Occipital lobe (tissue), 2 donors: Measurements from ENCODE around the gene RIN3. TPM values are rescaled to one million over a fixed set of nuclear protein-coding genes. Genes with fewer than 3 reads are reported as not detected.

Source experiments
- DNase-seq: peaks from one replicate; lab custom pipeline; 2025; lab: John Stamatoyannopoulos, UW
- total RNA-seq: library from RNA; depleted of rRNA; stranded (reverse); fragments of >200 nt; gene quantifications from one replicate; pipeline ENCODE4 v1.2.3, GENCODE V29; 2014

RIN3 gene
- total RNA-seq, 1 donor from 2014 or later = 1.4 TPM

DNA sequence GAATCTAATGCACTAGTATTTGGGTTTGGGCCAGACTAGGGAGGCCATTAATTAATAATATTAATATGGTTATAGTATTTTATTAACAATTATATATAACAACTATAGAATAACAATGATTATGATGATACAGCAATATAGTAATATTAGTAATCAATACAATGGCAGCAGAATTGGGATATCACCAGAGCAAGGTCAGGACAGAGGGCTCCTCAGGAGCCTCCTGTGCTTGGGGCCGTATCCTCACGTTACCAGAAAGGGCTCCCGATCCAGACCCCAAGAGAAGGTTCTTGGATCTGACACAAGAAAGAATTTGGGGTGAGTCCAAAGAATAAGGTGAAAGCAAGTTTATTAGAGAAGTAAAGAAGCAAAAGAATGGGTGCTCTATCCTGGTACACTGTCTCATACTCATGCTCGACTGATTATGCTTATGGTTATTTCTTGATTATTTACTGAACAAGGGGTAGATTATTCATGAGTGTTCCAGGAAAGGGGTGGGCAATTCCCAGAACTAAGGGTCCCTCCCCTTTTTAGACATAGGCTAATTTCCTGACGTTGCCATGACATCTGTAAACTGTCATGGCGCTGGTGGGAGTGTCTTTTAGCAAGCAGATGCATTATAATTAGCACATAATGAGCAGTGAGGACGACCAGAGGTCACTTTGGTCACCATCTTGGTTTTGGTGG is 61.6 kb downstream of the RIN3 start:
- no peak for DNase-seq

- no peak for DNase-seq
Observed at GRCh38 chr14:92575748-92576303, 62.2 kb downstream of the RIN3 start.

DNA sequence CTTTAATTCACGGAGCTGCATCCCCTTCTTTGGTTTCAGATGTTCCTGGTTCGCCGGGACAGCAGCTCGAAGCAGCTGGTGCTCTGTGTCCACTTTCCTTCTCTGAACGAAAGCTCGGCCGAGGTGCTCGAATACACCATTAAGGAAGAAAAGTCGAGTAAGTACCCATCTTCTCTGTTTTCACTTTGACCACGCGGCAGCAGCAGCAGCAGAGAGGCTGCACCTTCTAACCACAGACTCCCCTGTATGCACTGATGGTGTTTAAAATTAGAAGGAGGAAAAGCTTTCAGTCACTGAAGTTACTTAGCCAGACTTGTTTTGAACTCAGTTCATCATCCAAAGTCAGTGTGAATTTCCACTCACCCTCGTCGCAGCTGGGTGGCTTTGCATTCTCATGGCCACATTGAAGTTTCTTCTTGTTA is 63.8 kb downstream of the RIN3 start:
- DNase-seq = no peak

- no peak for DNase-seq
Observed at GRCh38 chr14:92578511-92578910, 64.9 kb downstream of the RIN3 start.

GRCh38 chr14:92579244-92579936 is 65.8 kb downstream of the RIN3 start:
- no peak for DNase-seq

GRCh38 chr14:92581206-92581605 is 67.6 kb downstream of the RIN3 start:
- DNase-seq = no peak

- DNase-seq = no peak
Observed at GRCh38 chr14:92581966-92582566, 68.5 kb downstream of the RIN3 start.

DNA sequence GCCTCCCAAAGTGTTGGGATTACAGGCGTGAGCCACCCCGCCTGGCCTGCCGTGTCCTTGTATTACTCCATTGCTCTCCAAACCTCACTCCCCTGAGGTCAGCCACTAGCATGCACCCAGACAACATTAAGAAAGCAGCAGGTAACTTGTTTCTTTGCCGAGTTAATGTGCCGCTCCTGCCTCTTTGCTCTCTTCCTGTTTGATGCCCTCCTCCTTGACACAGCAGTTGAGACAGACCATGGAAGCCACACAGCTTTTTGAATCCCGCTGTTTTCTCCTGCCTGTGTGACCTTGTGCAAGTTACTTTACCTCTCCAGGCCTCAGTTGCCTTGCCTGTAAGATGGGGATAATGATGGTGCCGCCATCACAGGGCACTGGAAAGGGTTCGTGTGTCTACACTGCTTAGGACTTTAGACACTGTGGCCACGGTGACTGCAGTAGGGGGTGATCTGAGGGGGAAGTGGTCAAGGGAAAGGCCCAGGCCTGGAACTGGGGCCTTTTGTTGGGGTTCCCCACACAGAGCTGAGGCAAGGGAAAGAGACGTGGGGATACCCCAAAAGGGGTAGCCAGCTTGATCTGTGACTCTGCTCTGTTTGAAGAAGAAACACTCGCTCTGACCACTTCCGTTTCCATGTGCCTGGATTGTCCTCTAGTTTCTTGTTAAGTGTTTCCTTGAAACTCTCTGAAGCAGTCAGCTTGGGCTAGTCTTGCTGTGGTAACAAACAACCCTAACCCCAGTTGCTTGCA is 69.3 kb downstream of the RIN3 start:
- DNase-seq = no peak

DNA sequence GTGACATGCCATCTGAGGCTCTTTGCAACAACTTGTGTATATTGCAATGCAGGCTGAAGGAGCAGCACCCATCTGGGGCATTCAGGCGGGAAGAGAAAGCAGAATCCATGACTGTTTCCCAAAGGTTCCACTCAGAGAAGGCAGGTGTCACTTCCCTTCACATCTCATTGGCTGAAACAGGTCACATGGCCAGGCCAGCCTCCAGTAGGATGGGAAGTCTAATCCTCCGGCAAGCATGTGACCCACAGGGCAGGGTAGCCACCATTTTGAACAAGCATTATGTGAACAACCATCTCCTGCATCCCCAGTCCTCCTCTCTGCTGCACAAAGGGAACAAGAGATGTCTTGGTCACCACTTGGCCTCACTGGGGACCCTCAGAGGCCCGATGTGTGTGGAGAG is 70.6 kb downstream of the RIN3 start:
- DNase-seq = no peak

- no peak for DNase-seq
Observed at GRCh38 chr14:92584816-92585215, 71.2 kb downstream of the RIN3 start.

DNA sequence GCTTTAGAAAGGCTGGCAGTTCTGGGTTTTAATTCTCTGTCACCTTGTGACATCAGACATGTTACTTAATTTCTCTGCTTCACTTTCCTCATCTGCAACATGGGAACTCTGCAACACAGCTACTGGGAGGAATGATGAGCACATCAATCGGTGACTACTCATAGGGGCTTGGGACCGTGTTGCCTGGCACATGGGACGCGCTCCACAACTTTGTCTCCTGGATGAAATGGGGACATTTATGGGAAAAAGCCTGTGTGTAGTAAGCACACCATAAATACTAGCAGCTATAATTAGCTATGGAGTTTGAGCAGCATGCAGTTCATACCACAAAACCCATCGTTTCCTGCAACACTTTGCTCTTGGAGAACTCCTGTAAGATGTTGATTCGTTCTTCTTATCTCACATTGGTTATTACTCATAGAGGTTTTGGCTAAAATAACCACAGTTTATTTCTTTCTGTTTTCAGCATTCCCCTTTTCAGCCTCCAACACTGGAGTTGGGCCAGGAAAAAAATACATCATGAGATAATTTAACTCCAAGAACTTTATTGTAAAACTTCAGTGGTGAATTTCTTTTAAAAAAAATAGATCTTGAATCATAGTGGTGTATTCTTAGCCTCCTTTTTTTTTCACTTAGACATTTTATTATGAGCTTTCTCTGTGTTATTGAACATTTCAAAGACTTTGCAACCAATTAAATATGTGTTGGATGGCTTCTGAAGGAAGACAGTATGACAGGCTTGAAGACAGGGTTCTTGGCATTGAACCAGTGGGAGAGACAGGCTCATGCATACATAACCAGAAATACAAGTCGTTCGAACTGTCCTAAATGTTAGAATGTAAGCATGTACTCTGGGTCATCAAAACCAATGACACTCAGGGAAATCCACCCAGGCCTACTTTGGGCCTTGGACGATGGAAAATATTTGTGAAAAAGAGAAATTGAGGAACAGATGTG is 72.7 kb downstream of the RIN3 start:
- DNase-seq = no peak

DNA sequence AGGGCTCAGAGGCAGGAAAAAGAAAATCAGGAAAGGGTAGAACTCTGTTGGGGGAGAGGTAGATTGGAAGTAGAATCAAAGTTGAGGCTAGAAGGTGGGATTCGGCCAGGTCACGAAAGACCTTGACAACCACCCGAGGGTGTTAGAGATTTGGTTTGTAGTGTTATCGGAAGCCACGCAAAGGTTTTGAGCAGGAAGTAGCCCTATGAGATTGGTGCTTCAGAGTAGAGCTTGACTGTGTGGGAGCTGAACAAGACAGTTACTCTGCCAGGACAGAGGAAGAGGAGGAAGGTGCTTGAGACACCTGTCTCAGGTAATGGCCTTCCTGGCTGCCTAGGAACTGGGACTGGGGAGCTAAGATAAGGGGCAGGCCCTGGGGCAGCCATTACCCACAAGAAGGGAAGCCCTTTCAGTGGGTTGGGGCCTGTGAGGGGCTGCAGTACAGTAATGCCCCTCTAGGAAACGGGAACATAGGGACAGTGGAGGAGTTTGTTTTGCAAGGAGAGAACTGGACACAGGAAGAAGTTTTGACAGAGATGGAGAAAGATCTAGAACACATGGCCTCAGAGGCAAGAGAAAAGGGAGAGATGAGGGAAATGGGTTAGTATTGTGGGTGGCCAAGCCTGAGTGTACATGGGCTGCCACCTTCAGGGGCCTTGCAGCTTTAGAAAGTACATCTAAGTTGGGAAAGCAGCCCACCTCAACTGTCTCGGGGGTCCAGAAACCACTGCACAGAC is 73.5 kb downstream of the RIN3 start:
- DNase-seq = no peak

DNA sequence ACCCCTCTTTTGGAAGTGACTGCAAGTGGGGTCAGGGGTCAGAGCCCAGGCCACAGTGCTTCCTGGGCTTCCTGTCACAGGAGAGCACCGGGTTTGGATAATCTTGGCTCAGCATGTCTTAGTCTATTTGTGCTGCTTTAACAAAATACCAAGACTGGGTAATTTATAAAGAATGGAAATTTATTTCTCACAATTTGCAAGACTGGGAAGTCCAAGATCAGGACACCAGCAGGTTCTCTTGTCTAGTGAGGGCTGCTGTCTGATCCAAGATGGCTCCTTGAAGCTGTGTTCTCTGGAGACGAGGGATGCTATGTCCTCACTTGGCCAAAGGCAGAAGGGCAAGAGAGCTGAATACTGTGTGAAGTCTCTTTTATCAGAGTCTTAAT is 74.1 kb downstream of the RIN3 start:
- DNase-seq = no peak

GRCh38 chr14:92589213-92589852 is 75.8 kb downstream of the RIN3 start:
- no peak for DNase-seq

- DNase-seq = no peak
Observed at GRCh38 chr14:92590176-92590575, 76.6 kb downstream of the RIN3 start.

DNA sequence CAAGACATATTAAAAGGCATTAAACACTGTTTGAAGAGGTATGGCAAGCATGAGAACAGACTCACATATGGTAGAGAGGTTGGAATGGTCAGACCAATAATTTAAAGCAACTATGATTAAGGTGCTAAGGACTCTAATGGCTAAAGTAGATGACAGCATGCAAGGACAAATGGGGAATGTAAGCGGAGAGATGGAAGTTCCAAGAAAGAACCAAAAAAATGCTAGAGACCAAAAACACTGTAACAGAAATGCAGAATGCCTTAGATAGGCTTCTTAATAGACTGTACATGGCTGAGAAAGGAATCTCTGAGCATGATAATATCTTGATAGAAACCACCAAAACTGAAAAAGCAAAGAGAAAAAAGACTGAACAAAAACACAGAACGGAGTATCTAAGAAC is 77.4 kb downstream of the RIN3 start:
- no peak for DNase-seq

- no peak for DNase-seq
Observed at GRCh38 chr14:92591346-92591745, 77.8 kb downstream of the RIN3 start.

DNA sequence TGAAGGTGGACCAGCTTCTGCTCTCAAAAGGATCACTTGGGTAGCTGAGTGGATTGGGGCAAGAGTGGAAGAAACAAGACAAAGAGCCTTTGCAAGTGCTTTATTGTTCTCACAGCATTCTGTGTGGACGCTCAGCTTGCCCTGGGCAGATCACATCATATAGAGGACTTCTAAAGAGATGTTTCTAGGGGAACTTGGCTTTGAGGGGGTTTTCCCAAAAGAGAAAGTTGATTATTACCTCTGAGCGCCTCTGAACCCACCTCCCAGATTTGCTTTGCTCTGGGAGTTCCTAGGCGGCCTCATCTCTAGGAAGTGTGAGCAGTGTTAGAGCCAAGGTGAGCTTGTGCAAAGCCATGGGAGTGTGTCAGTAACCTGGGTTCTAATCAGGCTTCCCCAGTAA is 81.7 kb downstream of the RIN3 start:
- no peak for DNase-seq

- DNase-seq = no peak
Observed at GRCh38 chr14:92596331-92596907, 82.8 kb downstream of the RIN3 start.
